HUES48 (cell line): ENCODE results near the gene AKR1B15.

Experiments
- H3K27ac ChIP-seq: one replicate; pipeline ENCODE4 v1.7.0; 2013; ENCODE audit warnings: low read depth, low read length, inconsistent platforms
- H3K27me3 ChIP-seq: 2 replicates; pipeline ENCODE4 v1.6.1; 2013; ENCODE audit warnings: mild to moderate bottlenecking, low read length; ENCODE audit not compliant: control insufficient read depth, insufficient read depth
- H3K36me3 ChIP-seq: 2 replicates; pipeline ENCODE4 v1.6.1; 2013; ENCODE audit warnings: low read length; ENCODE audit not compliant: control insufficient read depth, insufficient read depth
- H3K4me1 ChIP-seq: 2 replicates; pipeline ENCODE4 v1.6.1; 2013; ENCODE audit warnings: mild to moderate bottlenecking, low read length; ENCODE audit not compliant: control insufficient read depth, insufficient read depth
- H3K4me3 ChIP-seq: 2 replicates; pipeline ENCODE4 v1.5.1; 2013; ENCODE audit warnings: mild to moderate bottlenecking, low read depth, low read length
- H3K9ac ChIP-seq: 2 replicates; pipeline ENCODE4 v1.6.1; 2013; ENCODE audit warnings: mild to moderate bottlenecking, low read depth, low read length, moderate library complexity
- H3K9me3 ChIP-seq: 2 replicates; pipeline ENCODE4 v1.6.1; 2013; ENCODE audit warnings: low read length; ENCODE audit not compliant: control insufficient read depth, insufficient read depth

Gene AKR1B15

DNA sequence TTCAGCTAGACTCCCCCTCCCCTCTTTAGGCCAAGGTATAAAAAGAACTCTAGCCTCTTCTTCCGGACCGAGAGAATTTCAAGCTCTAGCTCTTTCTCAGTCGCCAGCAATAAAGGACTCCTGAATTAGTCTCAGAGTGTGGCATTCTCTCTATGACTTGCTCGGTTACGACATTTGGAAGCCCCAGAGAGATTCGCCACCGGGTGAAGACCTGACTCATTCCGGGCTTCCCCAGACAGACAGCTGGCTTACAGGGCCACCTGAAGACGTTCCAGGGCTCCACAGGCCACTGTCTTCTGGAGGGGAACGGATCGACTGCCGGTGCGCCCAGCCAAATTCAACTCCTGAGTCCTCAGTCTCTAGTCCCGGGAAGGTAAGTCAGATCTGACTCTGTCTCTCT, at the start of gene AKR1B15:
Gene AKR1B15 (plus strand): TSS at position 234 of the 400 bp plus-strand sequence. CDS start 15,510 bp downstream, outside the sequence.
- no peaks in the 10 kb centered on the region for H3K27me3 ChIP-seq
- H3K9ac ChIP-seq = no peak within 1 kb of the TSS
- no peaks in the 10 kb centered on the region for H3K36me3 ChIP-seq
- no peaks in the 10 kb centered on the region for H3K9me3 ChIP-seq
- no peak within 1 kb of the TSS for H3K27ac ChIP-seq
- H3K4me3 ChIP-seq = peak within 1 kb of the TSS; percentile 64; the same call in 1 of the 2 replicates
- peaks cover 18% of the 10 kb centered on the region for H3K4me1 ChIP-seq

GRCh38 chr7:134500406-134500805, 48.5 kb upstream of the AKR1B15 start:
- no peaks in the 10 kb centered on the region for H3K9me3 ChIP-seq
- H3K27ac ChIP-seq = no peak overlapping the region
- H3K4me3 ChIP-seq = no peak overlapping the region
- H3K27me3 ChIP-seq = no peaks in the 10 kb centered on the region
- no peaks in the 10 kb centered on the region for H3K4me1 ChIP-seq
- no peaks in the 10 kb centered on the region for H3K36me3 ChIP-seq
- H3K9ac ChIP-seq = no peak overlapping the region

DNA sequence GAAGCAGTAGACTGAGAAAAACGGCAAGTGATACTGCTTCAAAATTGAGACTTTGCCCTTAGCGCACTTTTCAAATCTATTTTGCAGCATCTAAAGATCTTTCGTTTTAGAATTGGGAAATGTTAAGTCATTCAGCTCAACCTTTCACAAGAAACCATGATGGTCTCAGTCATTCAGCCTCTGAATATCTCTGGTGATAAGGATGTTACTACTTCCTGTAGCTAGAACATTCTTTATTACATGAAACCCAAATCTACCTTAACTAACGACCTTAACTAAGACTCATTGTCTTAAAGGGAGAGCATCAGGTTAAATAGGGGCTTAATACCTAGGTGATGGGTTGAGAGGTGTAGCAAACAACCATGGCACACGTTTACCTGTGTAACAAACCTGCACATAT, 47.9 kb upstream of the AKR1B15 start:
- no peaks in the 10 kb centered on the region for H3K9me3 ChIP-seq
- no peak overlapping the region for H3K4me3 ChIP-seq
- no peaks in the 10 kb centered on the region for H3K27me3 ChIP-seq
- no peaks in the 10 kb centered on the region for H3K36me3 ChIP-seq
- no peak overlapping the region for H3K27ac ChIP-seq
- no peak overlapping the region for H3K9ac ChIP-seq
- no peaks in the 10 kb centered on the region for H3K4me1 ChIP-seq

DNA sequence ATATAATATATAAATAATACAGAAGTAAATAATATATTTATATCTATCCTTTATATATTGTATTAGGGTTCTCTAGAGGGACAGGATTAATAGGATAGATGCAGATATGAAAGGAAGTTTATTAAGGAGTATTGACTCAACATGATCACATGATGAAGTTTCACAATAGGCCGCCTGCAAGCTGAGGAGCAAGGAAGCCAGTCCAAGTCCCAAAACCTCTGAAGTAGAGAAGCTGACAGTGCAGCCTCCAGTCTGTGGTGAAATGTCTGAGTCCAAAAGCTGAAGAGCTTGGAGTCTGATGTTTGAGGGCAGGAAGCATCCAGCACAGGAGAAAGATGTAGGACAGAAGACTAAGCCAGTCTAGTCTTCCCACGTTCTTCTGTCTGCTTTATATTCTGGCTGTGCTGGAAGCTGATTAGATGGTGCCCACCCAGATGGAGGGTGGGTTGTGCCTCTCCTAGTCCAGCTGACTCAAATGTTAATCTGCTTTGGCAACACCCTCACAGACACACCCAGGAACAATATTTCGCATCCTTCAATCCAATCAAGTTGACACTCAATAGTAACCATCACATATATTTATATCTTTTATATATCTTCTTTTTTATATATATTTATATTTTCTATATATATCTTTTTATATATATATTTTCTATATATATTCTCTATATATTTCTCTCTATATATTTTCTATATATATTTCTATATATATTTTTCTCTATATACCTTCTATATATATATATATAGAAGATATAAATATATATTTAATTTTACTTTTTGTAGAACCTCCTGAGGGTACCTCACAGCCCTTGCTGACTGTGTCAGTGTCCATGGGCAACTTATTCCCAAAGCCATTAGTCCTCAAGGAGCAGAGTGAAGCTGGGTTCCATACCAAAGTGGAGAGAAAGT, 46.2 kb upstream of the AKR1B15 start:
- H3K4me3 ChIP-seq = no peak overlapping the region

GRCh38 chr7:134504660-134505164, 44.2 kb upstream of the AKR1B15 start:
- Histone ChIP-seq H3K27ac (no peak overlapping the region), H3K9me3 (no peaks in the 10 kb centered on the region), H3K4me1 (0 out of 2 replicates have a peak, but pooled peaks cover under 1% of the 10 kb centered on the region), H3K4me3 (no peak overlapping the region), H3K9ac (no peak overlapping the region), H3K36me3 (no peaks in the 10 kb centered on the region), H3K27me3 (no peaks in the 10 kb centered on the region)

More for the DNA sequence above, 46.2 kb upstream of the AKR1B15 start:
- Histone ChIP-seq H3K4me1 (no peaks in the 10 kb centered on the region), H3K9me3 (no peaks in the 10 kb centered on the region), H3K27me3 (no peaks in the 10 kb centered on the region), H3K36me3 (no peaks in the 10 kb centered on the region), H3K27ac (no peak overlapping the region), H3K9ac (no peak overlapping the region)

DNA sequence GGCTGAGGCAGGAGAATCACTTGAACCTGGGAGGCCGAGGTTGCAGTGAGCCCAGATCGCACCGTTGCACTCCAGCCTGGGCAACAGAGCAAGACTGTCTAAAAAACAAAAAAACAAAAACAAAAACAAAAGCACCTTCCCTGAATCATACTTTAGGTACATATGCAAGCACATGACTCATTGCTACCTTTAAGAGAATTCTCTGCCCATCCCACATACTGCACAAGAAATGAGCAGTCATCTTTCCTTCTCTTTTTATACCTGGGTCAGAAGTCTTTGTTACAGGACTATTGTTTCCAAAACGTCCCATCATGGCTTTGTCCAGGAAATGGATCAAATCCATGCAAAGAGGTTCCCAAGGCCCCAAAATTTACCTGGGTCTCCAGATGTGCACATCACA, 43.1 kb upstream of the AKR1B15 start:
- no peak overlapping the region for H3K4me3 ChIP-seq
- H3K9me3 ChIP-seq = no peaks in the 10 kb centered on the region
- no peak overlapping the region for H3K9ac ChIP-seq
- no peaks in the 10 kb centered on the region for H3K27me3 ChIP-seq
- H3K4me1 ChIP-seq = 0 out of 2 replicates have a peak, but pooled peaks cover 2% of the 10 kb centered on the region
- no peaks in the 10 kb centered on the region for H3K36me3 ChIP-seq
- no peak overlapping the region for H3K27ac ChIP-seq

DNA sequence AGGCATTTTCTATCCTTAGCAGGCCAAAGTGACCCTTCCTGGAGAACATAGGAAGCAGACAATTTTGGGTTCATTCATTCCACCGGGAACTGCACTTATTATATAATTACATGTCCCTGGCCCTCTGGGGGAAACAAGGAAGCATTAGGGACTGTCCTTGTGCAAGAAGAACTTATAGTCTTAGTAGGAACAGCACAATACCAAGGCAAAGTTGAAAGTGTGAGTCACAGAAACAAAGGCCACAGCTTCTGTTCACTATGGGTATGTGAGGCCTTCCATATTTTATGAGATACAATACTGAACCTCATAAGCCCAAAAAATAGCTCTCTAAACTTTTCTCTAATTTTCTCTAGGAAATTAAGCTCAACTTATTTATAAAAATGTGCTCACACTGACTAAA, 39.9 kb upstream of the AKR1B15 start:
- H3K4me3 ChIP-seq = no peak overlapping the region
- 0 out of 2 replicates have a peak, but pooled peaks cover 2% of the 10 kb centered on the region for H3K4me1 ChIP-seq
- no peak overlapping the region for H3K27ac ChIP-seq
- H3K9me3 ChIP-seq = no peaks in the 10 kb centered on the region
- no peaks in the 10 kb centered on the region for H3K27me3 ChIP-seq
- no peaks in the 10 kb centered on the region for H3K36me3 ChIP-seq
- H3K9ac ChIP-seq = no peak overlapping the region

DNA sequence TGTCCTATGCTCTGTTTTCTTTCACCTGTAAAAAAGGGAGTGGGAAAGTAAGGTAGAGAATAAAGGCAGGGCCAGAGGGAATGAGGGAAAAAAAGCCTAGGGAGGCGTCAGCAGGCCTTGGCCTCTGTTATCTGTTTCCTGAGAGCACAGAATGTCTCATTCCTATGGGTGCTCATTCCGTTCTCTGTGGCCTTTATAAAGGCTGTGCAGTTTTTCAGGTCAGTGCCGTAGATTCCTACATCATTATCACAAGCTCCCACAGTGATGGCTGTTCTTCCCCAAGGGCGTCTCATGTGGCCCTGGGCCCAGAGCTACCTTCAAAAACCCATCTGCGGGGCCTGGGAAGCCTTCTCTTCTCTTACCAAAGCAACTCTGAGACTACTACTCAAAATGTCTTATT, 38.3 kb upstream of the AKR1B15 start:
- Histone ChIP-seq H3K9ac (no peak overlapping the region), H3K27me3 (no peaks in the 10 kb centered on the region), H3K9me3 (no peaks in the 10 kb centered on the region), H3K36me3 (no peaks in the 10 kb centered on the region), H3K4me3 (no peak overlapping the region), H3K4me1 (0 out of 2 replicates have a peak, but pooled peaks cover 2% of the 10 kb centered on the region), H3K27ac (no peak overlapping the region)

DNA sequence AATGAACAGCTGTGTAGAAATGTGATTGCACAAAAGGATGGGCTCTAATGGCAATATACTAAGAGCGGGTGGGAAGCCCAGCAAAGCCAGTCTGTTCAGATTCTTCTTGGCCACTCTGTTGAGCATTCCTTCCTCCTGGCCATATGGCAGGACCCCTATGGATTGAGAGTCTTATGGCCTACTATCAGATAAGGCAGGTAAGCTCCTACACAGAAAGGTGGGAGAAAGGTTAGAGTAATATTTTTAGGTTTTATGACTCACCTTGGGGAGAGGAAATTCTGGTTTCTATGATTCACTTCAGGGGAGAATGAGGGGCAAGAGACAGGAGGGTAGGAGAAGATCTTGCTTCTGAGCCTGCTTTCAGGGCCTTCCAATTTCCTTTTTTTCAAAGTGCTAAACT, 36.6 kb upstream of the AKR1B15 start:
- Histone ChIP-seq H3K4me3 (no peak overlapping the region), H3K27ac (no peak overlapping the region), H3K36me3 (no peaks in the 10 kb centered on the region), H3K9ac (no peak overlapping the region), H3K9me3 (no peaks in the 10 kb centered on the region), H3K4me1 (0 out of 2 replicates have a peak, but pooled peaks cover 2% of the 10 kb centered on the region), H3K27me3 (no peaks in the 10 kb centered on the region)

GRCh38 chr7:134513169-134513752, 35.6 kb upstream of the AKR1B15 start:
- Histone ChIP-seq H3K9ac (no peak overlapping the region), H3K27me3 (no peaks in the 10 kb centered on the region), H3K4me3 (no peak overlapping the region), H3K9me3 (no peaks in the 10 kb centered on the region), H3K27ac (no peak overlapping the region), H3K36me3 (no peaks in the 10 kb centered on the region), H3K4me1 (0 out of 2 replicates have a peak, but pooled peaks cover 2% of the 10 kb centered on the region)

- Histone ChIP-seq H3K4me3 (no peak overlapping the region), H3K9ac (no peak overlapping the region), H3K9me3 (no peaks in the 10 kb centered on the region), H3K36me3 (no peaks in the 10 kb centered on the region), H3K27ac (no peak overlapping the region), H3K4me1 (0 out of 2 replicates have a peak, but pooled peaks cover 2% of the 10 kb centered on the region), H3K27me3 (no peaks in the 10 kb centered on the region)
Observed at GRCh38 chr7:134514106-134514505, 34.8 kb upstream of the AKR1B15 start.
